GM12892 (cell line): ENCODE measurements around the gene OCA2.

Source experiments
- POLR2A ChIP-seq: IDR thresholded peaks from 2 replicates; pipeline ENCODE4 v1.6.1; 2011; ENCODE audit warnings: low read depth, low read length, control low read depth
- POLR2AphosphoS5 ChIP-seq: IDR thresholded peaks from 2 replicates; pipeline ENCODE4 v1.6.1; 2011; ENCODE audit warnings: low read depth, low read length, control low read depth
- TAF1 ChIP-seq: IDR thresholded peaks from 2 replicates; pipeline ENCODE4 v1.6.1; 2011; ENCODE audit warnings: low read depth, mild to moderate bottlenecking, control low read depth, low read length, borderline replicate concordance

DNA sequence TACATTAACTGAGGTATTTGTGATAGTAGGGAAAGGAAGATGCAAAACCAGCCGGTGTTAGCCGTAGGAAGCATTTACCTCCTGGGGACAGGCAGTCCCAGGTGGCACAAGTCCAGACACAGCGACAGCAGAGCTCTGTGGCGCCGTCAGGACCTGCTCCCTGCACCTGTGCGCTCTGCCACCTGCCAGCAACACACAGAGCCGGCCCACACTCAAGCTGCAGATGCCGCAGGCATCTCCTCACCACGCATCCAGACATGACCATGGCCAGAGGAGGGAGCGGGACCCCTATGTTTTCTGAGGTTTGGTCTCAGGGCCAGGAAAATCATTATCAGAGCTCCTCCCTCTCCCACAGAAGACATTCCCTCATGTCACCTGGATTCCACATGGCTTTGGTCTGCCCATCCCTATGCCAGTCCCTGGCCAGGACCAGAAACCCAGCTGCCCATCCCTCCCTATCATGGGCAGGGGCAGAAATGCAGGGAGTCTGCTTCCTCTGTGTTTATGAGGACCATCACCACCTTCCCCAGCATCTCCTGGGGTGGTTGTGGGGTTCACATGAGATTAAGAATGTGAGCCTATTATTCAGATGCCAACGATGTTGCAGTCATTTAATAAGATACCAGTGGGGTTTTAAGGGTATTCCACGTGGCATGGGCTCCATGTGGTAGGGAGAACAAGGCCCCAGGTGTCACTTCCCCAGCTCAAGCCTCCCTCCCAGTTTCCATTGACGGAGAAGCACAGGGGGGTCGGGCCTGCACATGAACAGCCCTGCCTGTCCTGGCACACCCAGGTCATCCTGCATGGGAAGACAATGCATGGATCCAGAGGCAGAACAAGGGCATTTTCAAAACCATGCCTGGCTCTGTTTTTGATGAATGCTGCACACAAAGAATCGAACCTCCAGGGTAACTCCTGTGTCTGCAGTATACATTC lies 251.1 kb downstream of the OCA2 start:
- no peak for TF ChIP-seq TAF1
- TF ChIP-seq POLR2A = no peak
- no peak for TF ChIP-seq POLR2AphosphoS5
